Measurements from ENCODE around the gene RELN. TPM values are rescaled to one million over a fixed set of nuclear protein-coding genes. Genes with fewer than 3 reads are reported as not detected.

The RELN gene
- total RNA-seq, 1 donor from 2014 or later, result 17.5 TPM

- DNase-seq (ENCODE audit: extremely low spot score, unreplicated experiment), result no peak
- H3K27me3 Mint-ChIP-seq, result no peaks in the 10 kb centered on the region
- no peak for TF ChIP-seq CTCF (conservative IDR thresholded peaks at IDR 0.05)
- no peaks in the 10 kb centered on the region for H3K9me3 Mint-ChIP-seq
- H3K36me3 Mint-ChIP-seq, result no peaks in the 10 kb centered on the region
- no peak overlapping the region for H3K4me3 Mint-ChIP-seq
- no peaks in the 10 kb centered on the region for H3K4me1 Mint-ChIP-seq (ENCODE audit: unreplicated experiment)
- H3K27ac Mint-ChIP-seq, result no peak overlapping the region
Measured at GRCh38 chr7:103637094-103637493, 352.4 kb downstream of the RELN start.

GRCh38 chr7:103636153-103636552 is 353.3 kb downstream of the RELN start:
- no peak for DNase-seq (ENCODE audit: extremely low spot score, unreplicated experiment)
- no peaks in the 10 kb centered on the region for H3K27me3 Mint-ChIP-seq

GRCh38 chr7:103632972-103633371 is 356.5 kb downstream of the RELN start:
- no peak for TF ChIP-seq CTCF (conservative IDR thresholded peaks at IDR 0.05)
- Mint-ChIP-seq H3K36me3 (peaks cover 3% of the 10 kb centered on the region), H3K9me3 (peaks cover 7% of the 10 kb centered on the region), H3K27ac (no peak overlapping the region), H3K4me1 (ENCODE audit: unreplicated experiment) (no peaks in the 10 kb centered on the region), H3K4me3 (no peak overlapping the region), H3K27me3 (peaks cover 5% of the 10 kb centered on the region)
- no peak for DNase-seq (ENCODE audit: extremely low spot score, unreplicated experiment)

More at GRCh38 chr7:103636153-103636552, 353.3 kb downstream of the RELN start:
- H3K4me3 Mint-ChIP-seq, result no peak overlapping the region
- H3K36me3 Mint-ChIP-seq, result no peaks in the 10 kb centered on the region
- no peak for TF ChIP-seq CTCF (conservative IDR thresholded peaks at IDR 0.05)
- H3K9me3 Mint-ChIP-seq, result no peaks in the 10 kb centered on the region
- H3K4me1 Mint-ChIP-seq (ENCODE audit: unreplicated experiment), result no peaks in the 10 kb centered on the region
- no peak overlapping the region for H3K27ac Mint-ChIP-seq

- H3K9me3 Mint-ChIP-seq, result peaks cover 7% of the 10 kb centered on the region
- peaks cover 5% of the 10 kb centered on the region for H3K27me3 Mint-ChIP-seq
- no peak for DNase-seq (ENCODE audit: extremely low spot score, unreplicated experiment)
- H3K27ac Mint-ChIP-seq, result no peak overlapping the region
- peaks cover 3% of the 10 kb centered on the region for H3K36me3 Mint-ChIP-seq
- no peaks in the 10 kb centered on the region for H3K4me1 Mint-ChIP-seq (ENCODE audit: unreplicated experiment)
- H3K4me3 Mint-ChIP-seq, result no peak overlapping the region
- TF ChIP-seq CTCF (conservative IDR thresholded peaks at IDR 0.05), result no peak
Measured at GRCh38 chr7:103632005-103632639, 357.3 kb downstream of the RELN start.

GRCh38 chr7:103630318-103630717 is 359.1 kb downstream of the RELN start:
- Mint-ChIP-seq H3K27me3 (peaks cover 5% of the 10 kb centered on the region), H3K27ac (peak overlapping the region; percentile 64), H3K4me3 (no peak overlapping the region), H3K36me3 (peaks cover 3% of the 10 kb centered on the region), H3K4me1 (ENCODE audit: unreplicated experiment) (no peaks in the 10 kb centered on the region), H3K9me3 (peaks cover 7% of the 10 kb centered on the region)
- no peak for TF ChIP-seq CTCF (conservative IDR thresholded peaks at IDR 0.05)
- no peak for DNase-seq (ENCODE audit: extremely low spot score, unreplicated experiment)

Measured in type B pancreatic cell (in vitro differentiated cells).